Activated B cell treated with CpG ODN at 0.5 μM for 24 hours (primary cell): ENCODE data around the gene ID1. TPM values are rescaled to one million over a fixed set of nuclear protein-coding genes. Genes with fewer than 3 reads are reported as not detected.
"Not testable (repeated sequence)": the region's sequence is repeated elsewhere in the genome, so short reads cannot be mapped to it uniquely, and the experiment has no call there.

Experiments
- ATAC-seq: fragments of 200-7000 bp; cut with Tn5 transposase; one replicate; pipeline ENCODE4 v1.10.0; 2021; ENCODE audit warnings: low read depth, mild to moderate bottlenecking, moderate library complexity
- CTCF ChIA-PET: fragments of 350-600 bp; sonication (Branson Sonifier 250); formaldehyde crosslinking; loops from one replicate; lab custom pipeline; 2021; ENCODE audit warnings: antibody characterized with exemption; lab: Charles Lee
- POLR2A ChIA-PET: fragments of 350-600 bp; sonication (Branson Sonifier 250); formaldehyde crosslinking; loops from one replicate; lab custom pipeline; 2021; ENCODE audit warnings: antibody characterized with exemption; lab: Charles Lee
- DNase-seq: peaks from one replicate; pipeline ENCODE4 v3.0.0; 2022
- H3K27ac Mint-ChIP-seq: one replicate; pipeline ENCODE4 v1.8.0; 2020; ENCODE audit warnings: mixed read lengths
- H3K27me3 Mint-ChIP-seq: one replicate; pipeline ENCODE4 v1.8.0; 2021; ENCODE audit warnings: mixed read lengths
- H3K36me3 Mint-ChIP-seq: one replicate; pipeline ENCODE4 v1.8.0; 2021; ENCODE audit warnings: low read depth, mixed read lengths
- H3K4me1 Mint-ChIP-seq: one replicate; pipeline ENCODE4 v1.8.0; 2021; ENCODE audit warnings: mixed read lengths
- H3K4me3 Mint-ChIP-seq: one replicate; pipeline ENCODE4 v1.8.0; 2020; ENCODE audit warnings: mild to moderate bottlenecking, mixed read lengths
- H3K9me3 Mint-ChIP-seq: one replicate; pipeline ENCODE4 v1.8.0; 2020; ENCODE audit warnings: mixed read lengths
- intact Hi-C: fragments of 100-400 bp; cut with micrococcal nuclease; formaldehyde crosslinking; loops from one replicate; pipeline ENCODE4 v1.15.1; 2024
- total RNA-seq: library from RNA; stranded (reverse); gene quantifications from 2 replicates; pipeline ENCODE4 v1.2.3, GENCODE V29; 2022
- TF ChIP-seq, protein P1 (sequence below): fragments of 200-600 bp; IDR thresholded peaks from one replicate; pipeline ENCODE4 v1.8.0; 2022; ENCODE audit warnings: antibody characterized with exemption, mild to moderate bottlenecking

Gene ID1
- total RNA-seq, 1 donor from 2014 or later = 0.60 TPM

DNA sequence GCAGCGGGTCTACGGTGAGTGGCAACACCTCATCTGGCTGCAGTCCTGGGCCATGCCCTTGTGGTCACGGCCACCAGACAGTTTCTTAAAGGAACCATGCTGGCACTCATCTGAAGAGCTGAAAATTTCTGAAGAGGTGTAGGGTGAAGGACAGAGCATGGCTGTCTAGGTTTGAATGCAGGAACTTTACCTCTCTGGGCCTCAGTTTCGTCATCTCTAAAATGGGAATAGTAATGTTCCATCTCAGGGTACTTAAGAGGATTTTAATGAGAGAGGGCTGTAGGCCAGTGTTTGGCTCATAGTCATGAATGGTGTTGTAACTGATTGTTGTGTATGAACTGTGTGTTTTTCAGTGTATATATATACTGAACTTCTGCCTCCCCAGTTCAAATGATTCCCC is 38.4 kb downstream of the ID1 start:
- H3K9me3 Mint-ChIP-seq = no peaks in the 10 kb centered on the region
- ChIA-PET POLR2A (no interaction called here), CTCF (no interaction called here)
- peaks cover 3% of the 10 kb centered on the region for H3K4me1 Mint-ChIP-seq
- DNase-seq = no peak
- H3K36me3 Mint-ChIP-seq = no peaks in the 10 kb centered on the region
- H3K27me3 Mint-ChIP-seq = peaks cover 3% of the 10 kb centered on the region
- no peak overlapping the region for H3K4me3 Mint-ChIP-seq
- no peak for ATAC-seq
- TF ChIP-seq, protein P1, sequence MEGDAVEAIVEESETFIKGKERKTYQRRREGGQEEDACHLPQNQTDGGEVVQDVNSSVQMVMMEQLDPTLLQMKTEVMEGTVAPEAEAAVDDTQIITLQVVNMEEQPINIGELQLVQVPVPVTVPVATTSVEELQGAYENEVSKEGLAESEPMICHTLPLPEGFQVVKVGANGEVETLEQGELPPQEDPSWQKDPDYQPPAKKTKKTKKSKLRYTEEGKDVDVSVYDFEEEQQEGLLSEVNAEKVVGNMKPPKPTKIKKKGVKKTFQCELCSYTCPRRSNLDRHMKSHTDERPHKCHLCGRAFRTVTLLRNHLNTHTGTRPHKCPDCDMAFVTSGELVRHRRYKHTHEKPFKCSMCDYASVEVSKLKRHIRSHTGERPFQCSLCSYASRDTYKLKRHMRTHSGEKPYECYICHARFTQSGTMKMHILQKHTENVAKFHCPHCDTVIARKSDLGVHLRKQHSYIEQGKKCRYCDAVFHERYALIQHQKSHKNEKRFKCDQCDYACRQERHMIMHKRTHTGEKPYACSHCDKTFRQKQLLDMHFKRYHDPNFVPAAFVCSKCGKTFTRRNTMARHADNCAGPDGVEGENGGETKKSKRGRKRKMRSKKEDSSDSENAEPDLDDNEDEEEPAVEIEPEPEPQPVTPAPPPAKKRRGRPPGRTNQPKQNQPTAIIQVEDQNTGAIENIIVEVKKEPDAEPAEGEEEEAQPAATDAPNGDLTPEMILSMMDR = no peak
- H3K27ac Mint-ChIP-seq = no peak overlapping the region
- intact Hi-C loops = no loop called here

DNA sequence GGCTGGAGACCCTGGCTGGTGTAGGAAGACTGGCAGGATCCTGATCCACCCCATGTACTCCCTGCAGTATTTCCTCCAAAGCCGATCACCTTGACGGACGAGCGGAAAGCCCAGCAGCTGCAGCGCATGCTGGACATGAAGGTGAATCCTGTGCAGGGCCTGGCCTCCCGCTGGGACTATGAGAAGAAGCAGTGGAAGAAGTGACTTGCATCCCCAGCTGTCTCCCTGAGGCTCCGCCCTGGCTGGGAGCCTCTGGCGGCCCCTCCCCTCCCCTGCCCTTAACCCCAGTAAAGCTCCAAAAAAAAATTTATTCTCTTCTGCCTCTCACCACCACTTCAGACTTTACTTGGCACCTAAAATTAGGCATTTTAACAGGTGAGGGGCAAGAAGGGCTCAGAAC is 39.6 kb downstream of the ID1 start:
- DNase-seq (no peak), ATAC-seq (no peak)
- Mint-ChIP-seq H3K9me3 (no peaks in the 10 kb centered on the region), H3K36me3 (no peaks in the 10 kb centered on the region), H3K4me3 (no peak overlapping the region), H3K4me1 (peaks cover 4% of the 10 kb centered on the region), H3K27ac (no peak overlapping the region), H3K27me3 (peaks cover 3% of the 10 kb centered on the region)
- TF ChIP-seq, protein P1 = no peak
- ChIA-PET POLR2A (no interaction called here), CTCF (no interaction called here)
- intact Hi-C loops = no loop called here

DNA sequence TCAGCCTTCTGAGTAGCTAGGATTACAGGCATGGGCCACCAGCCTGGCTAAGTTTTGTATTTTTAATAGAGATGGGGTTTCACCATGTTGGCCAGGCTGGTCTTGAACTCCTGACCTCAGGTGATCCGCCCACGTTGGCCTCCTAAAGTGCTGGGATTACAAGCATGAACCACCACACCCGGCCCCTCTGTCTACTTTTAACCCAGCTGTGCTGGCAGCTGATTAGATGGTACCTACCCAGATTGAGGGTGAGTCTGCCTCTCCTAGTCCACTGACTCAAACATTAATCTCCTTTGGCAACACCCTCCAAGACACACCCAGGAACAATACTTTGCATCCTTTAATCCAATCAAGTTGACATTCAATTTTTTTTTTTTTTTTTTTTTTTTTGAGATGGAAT is 43.0 kb downstream of the ID1 start:
- intact Hi-C loops, ATAC-seq, H3K27ac Mint-ChIP-seq, H3K36me3 Mint-ChIP-seq, POLR2A ChIA-PET, H3K4me3 Mint-ChIP-seq, DNase-seq, H3K27me3 Mint-ChIP-seq, H3K9me3 Mint-ChIP-seq: not testable (repeated sequence)
- H3K4me1 Mint-ChIP-seq = peaks cover 10% of the 10 kb centered on the region
- CTCF ChIA-PET = interaction anchor here (1.2 kb wide), 1 partner anchor 14 kb away, joined by 4 read pairs; no protein-coding TSS in a partner anchor

DNA sequence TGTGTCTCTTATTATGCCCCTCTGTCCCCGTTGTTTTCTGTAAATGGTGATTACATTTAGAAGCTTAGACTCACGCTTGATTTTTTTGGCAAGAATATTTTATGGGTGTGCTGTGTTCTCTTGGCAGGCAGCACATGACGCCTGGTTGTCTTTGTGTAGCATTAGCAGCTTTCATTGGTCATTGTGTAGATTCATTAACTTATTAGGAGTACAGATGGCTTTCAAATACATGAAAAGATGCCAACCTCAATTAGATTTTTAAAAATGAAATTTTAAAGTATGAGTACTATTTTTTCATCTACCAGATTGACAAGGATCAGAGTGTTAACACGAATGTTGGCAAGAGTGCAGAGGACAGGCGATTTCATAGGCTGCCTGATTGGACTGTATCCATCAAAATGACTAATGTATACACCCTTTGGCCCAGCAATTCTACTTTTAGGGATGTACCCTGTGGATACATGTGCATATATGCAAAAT is 47.9 kb downstream of the ID1 start:
- no peak for DNase-seq
- H3K4me3 Mint-ChIP-seq = no peak overlapping the region
- CTCF ChIA-PET = no interaction called here

DNA sequence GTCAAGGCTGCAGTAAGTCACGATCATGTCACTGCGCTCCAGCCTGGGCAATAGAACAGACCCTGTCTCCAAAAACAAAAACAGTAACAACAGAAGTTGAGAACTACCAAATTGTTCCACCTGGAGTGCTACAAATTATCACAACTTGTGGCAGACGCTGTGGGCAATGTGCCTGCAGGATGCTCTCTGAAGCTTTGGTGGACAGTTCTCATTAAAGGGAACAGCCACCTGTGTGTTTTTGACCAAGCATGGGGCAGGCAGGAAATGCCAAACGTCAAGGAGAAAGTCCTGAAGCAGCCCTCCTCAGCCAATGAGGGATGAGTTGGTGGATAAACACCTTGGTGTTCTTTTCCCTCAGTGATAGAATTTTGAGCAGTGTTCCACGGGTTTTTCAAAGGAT is 48.5 kb downstream of the ID1 start:
- intact Hi-C loops = no loop called here
- DNase-seq (no peak), ATAC-seq (no peak)
- Mint-ChIP-seq H3K27me3 (no peaks in the 10 kb centered on the region), H3K9me3 (no peaks in the 10 kb centered on the region), H3K27ac (no peak overlapping the region), H3K36me3 (no peaks in the 10 kb centered on the region), H3K4me1 (peaks cover 10% of the 10 kb centered on the region), H3K4me3 (no peak overlapping the region)
- ChIA-PET POLR2A (no interaction called here), CTCF (interaction anchor here (1.9 kb wide), 1 partner anchor 70 kb away, joined by 7 read pairs; no protein-coding TSS in a partner anchor)
- TF ChIP-seq, protein P1 = no peak

More for the DNA sequence above, 47.9 kb downstream of the ID1 start:
- TF ChIP-seq, protein P1 = no peak
- no peak for ATAC-seq
- no peak overlapping the region for H3K27ac Mint-ChIP-seq
- H3K9me3 Mint-ChIP-seq = no peaks in the 10 kb centered on the region
- POLR2A ChIA-PET = no interaction called here
- intact Hi-C loops = no loop called here
- peaks cover 10% of the 10 kb centered on the region for H3K4me1 Mint-ChIP-seq
- no peaks in the 10 kb centered on the region for H3K27me3 Mint-ChIP-seq
- H3K36me3 Mint-ChIP-seq = no peaks in the 10 kb centered on the region

DNA sequence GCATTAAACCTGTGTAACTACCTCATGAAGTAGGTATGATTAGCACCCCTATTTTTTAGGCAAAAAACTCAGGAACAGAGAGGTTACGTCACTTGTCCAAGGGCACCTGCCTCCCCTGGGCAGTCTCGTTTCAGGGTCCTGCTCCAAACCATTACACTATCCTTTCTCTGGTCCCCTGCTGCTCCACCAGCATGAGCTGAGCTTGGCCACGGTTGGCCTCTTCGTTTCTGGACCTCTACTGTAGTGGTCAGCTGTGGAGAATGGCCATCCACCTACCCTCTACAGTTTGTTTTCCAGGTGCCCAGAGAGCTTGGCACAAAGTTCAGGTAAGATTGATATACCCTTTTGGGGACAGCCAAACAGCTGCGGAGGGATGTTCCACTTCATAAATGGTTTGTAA is 49.4 kb downstream of the ID1 start:
- Mint-ChIP-seq H3K4me3 (no peak overlapping the region), H3K27ac (no peak overlapping the region), H3K27me3 (no peaks in the 10 kb centered on the region), H3K9me3 (no peaks in the 10 kb centered on the region), H3K4me1 (peaks cover 10% of the 10 kb centered on the region), H3K36me3 (no peaks in the 10 kb centered on the region)
- DNase-seq (no peak), ATAC-seq (no peak)
- TF ChIP-seq, protein P1 = no peak
- POLR2A ChIA-PET = no interaction called here
- CTCF ChIA-PET = interaction anchor here (0.9 to 1.9 kb wide), 2 partner anchors 65 to 69 kb away, joined by 3 to 7 read pairs; no protein-coding TSS in a partner anchor
- intact Hi-C loops = no loop called here
